ENCODE results near the gene REX1BD.

GRCh38 chr19:18594824-18595373, 6.3 kb downstream of the REX1BD start:
- TF ChIP-seq CTCF (IDR thresholded peaks at IDR 0.05): no peak
- TF ChIP-seq POLR2A (IDR thresholded peaks at IDR 0.05): no peak
